Measurements from ENCODE around the gene ARID1B. TPM values are rescaled to one million over a fixed set of nuclear protein-coding genes. Genes with fewer than 3 reads are reported as not detected.

The ARID1B gene
- total and polyA plus RNA-seq, 2 of the 13 experiments (the other 11 are each of a cell fraction or from before 2014, with no cell fraction given), result 20.1 to 32.6 TPM

GRCh38 chr6:156786652-156787051 is 9.5 kb downstream of the ARID1B start:
- Histone ChIP-seq H3K36me3 (replicated peaks in 1 of 2; ENCODE audit: control insufficient read depth in 1 of 2, insufficient read depth in 2 of 2, low read length in 2 of 2) (peaks cover 3 to 18% of the 10 kb centered on the region in 2 experiments), H3K9ac (ENCODE audit: insufficient read depth, low read depth, low read length) (no peak overlapping the region), H3K79me2 (ENCODE audit: insufficient read depth, low read length) (peaks cover 100% of the 10 kb centered on the region), H3K27me3 (ENCODE audit: control insufficient read depth in 1 of 2, insufficient read depth in 2 of 2, low read length in 2 of 2) (no peaks in the 10 kb centered on the region), H2AFZ (ENCODE audit: low read length) (no peak overlapping the region), H3K9me3 (ENCODE audit: low read length) (no peaks in the 10 kb centered on the region), H3K4me3 (replicated peaks in 1 of 3; ENCODE audit: insufficient read depth in 1 of 3, low read depth in 2 of 3, low read length in 3 of 3) (no peak overlapping the region), H3K27ac (ENCODE audit: extremely low read length, insufficient read depth, low read length) (no peak overlapping the region), H4K20me1 (ENCODE audit: insufficient read depth, low read length) (peaks cover 53% of the 10 kb centered on the region), H3K4me2 (ENCODE audit: low read depth, low read length) (no peak overlapping the region), H3K4me1 (ENCODE audit: insufficient read depth, low read length) (peaks cover 62% of the 10 kb centered on the region)
- ATAC-seq (peak; percentile 32; the same call in 2 of the 3 replicates), FAIRE-seq (no peak), DNase-seq (ENCODE audit: low spot score) (no peak)
- TF ChIP-seq ZNF564 (CRISPR knock-in tag; IDR thresholded peaks at IDR 0.05) (no peak), NFYB (CRISPR knock-in tag; IDR thresholded peaks at IDR 0.05) (no peak), MAFF (IDR thresholded peaks at IDR 0.05; ENCODE audit: low read depth, low read length) (no peak), KMT2B (CRISPR knock-in tag; IDR thresholded peaks at IDR 0.05) (no peak), ZNF280B (CRISPR knock-in tag; IDR thresholded peaks at IDR 0.05; ENCODE audit: borderline replicate concordance) (no peak), ZNF251 (CRISPR knock-in tag; IDR thresholded peaks at IDR 0.05) (no peak), CBX2 (IDR thresholded peaks at IDR 0.05; ENCODE audit: low read depth, low read length) (no peak), CBX2 (CRISPR knock-in tag; IDR thresholded peaks at IDR 0.05; ENCODE audit: low read depth) (no peak), ZNF441 (CRISPR knock-in tag; IDR thresholded peaks at IDR 0.05; ENCODE audit: borderline replicate concordance) (no peak), ZNF878 (CRISPR knock-in tag; IDR thresholded peaks at IDR 0.05) (no peak), SPEN (CRISPR knock-in tag; IDR thresholded peaks at IDR 0.05; ENCODE audit: low read depth) (no peak), FOXO4 (CRISPR knock-in tag; conservative IDR thresholded peaks at IDR 0.05) (no peak)
- in situ Hi-C loops (cut with HindIII; ENCODE audit: extremely low pct_ligation_motif_present, low pct_unique_long_range_greater_than_20kb), result no loop called here
- WGBS (ENCODE audit: low lambda C conversion rate), result 86% methylated on average over 4 of the region's 4 CpGs
- POLR2A ChIA-PET, result no interaction called here
- intact Hi-C loops (cut with micrococcal nuclease; ENCODE audit: unreplicated experiment), result no loop called here
- CTCF ChIA-PET (ENCODE audit: low intra/inter-chr PET ratio, low total read pairs), result no interaction called here
- no TSS peak for BruUV-seq (replicated peaks)
